ENCODE measurements around the gene ACSS1.

Gene ACSS1

GRCh38 chr20:24970030-24970553 lies 87.8 kb downstream of the ACSS1 start:
- no peak for DNase-seq

DNA sequence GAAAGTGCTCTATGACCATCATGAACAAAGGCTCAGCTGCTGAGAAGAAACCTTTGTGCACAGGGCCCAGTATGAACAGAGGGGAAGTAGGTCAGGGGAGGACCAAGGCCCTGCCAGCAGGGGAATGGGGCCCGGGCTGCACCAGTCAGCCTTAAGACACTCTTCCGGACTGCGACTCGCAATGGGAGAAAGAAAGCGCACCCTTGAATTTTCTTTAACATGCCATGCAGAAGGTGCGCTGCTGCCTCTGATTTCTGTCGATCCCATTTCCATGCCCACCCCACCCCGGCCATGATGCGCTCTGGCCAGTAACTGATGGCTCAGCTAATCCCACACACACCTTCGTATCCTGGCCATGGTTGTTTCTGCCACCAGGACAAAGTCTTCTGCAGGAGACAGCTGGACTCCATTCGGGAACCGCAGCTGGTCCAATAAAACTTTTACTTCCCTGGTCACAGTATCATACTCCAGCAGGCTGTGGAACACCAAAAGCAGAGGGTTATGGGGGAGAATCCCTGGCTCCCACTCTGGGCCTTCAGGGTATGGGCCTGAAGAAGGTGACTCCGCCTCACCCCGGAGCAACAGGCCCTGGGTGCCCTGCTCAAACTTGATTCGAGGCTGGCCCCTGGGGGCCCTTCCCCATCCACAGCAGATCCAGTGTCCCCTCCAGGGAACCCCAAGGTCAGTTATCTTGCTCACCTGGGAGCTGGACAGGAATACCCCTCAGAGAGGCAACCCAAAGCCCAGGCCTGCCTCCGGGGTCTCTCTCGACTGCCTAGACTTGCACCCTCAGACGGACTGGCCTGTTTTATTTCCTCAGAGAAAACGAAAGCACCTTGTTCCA lies 88.5 kb downstream of the ACSS1 start:
- no peak for DNase-seq

DNA sequence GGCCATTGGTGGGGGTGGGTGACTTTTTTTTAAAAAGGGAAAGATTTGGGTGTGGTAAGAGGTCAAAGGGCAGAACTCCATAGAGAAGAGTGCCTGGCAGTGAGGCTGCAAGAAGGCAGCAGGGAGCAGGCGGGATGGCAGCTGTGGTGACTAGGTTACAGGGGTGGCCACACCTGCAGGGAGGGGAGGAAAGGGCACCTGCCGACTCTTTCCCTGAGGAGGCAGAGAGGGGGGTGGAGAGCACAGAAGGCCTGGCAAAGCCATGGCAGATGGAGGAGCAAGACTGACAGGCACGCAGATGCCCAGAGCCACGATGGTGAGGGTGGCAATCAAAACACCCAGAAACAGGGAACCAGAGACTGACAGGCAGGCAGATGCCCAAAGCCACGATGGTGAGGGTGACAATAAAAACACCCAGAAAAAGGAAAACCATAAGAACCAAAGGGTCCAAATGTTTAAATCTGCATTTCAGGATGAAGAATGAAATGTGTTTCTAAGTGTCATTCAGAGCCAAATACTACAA lies 89.6 kb downstream of the ACSS1 start:
- DNase-seq = no peak

DNA sequence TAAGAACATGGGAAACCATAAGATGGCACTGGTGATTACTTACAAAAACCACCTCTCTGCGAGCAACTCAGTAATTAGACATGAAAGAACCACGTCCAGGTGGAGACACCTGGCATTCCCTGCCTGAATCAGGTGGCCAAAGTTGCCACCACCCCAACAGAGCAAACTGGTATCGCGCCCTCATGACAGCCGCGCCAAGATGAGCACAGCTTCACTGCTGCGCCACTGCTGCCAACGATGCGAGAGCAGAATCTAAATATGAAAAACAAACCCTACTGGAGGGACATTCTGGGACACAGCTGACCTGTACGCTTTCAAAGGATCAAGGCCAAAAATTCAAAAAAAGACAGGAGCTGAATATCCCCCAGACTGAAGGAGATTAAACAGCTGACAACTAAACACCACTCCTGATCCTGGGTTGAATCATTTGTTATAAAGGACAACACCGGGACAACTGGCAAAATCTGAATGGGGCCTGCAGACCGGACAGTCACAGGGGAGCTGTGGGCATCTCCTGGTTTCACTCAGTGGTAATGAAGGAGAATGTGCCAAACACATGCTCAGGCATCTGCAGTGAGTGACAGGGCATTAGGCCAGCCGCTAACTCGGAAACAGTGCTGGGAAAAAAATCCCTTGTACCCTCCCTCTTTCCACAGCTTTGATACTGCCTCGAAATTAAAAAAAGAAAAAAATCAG lies 91.5 kb downstream of the ACSS1 start:
- DNase-seq = no peak

DNA sequence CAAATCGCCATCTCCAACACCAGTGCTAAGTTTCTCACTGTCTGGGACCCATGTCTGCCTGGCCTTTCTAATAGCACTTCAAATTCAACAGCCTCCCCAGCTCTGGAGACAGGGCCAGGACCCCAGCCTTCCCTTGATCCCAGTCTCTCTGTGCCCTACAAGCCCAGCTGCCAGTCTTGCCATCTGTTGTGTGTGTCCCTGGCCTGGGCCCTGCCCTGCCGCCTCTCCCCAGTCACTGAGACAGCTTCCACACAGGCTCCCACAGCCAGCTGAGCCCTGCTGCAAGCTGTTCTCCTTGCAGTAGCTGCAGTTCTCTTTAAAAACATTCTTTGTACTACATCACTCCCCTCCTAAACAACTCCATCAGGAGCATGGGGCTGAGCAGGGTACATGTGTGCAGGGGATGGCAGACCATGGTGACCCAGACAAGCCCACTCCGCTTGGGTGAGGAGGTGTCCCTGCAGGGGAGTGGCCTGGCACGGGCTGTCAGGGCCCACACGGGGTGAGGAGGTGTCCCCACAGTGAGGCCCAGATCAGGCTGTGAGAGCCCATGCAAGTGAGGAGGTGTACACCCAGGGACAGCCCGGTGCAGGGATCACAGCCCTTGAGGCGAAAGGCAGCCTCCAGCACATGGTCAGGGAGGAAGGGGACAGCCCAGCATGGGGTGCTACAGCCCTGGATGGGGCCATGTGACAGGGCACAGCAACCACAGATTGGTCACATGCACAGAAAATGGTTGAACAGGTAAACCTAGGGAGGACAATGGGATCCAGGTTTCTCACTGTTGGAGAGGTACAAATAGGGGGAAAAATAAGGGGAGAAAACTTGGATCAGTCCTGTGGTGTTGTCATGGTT lies 92.6 kb downstream of the ACSS1 start:
- no peak for DNase-seq

DNA sequence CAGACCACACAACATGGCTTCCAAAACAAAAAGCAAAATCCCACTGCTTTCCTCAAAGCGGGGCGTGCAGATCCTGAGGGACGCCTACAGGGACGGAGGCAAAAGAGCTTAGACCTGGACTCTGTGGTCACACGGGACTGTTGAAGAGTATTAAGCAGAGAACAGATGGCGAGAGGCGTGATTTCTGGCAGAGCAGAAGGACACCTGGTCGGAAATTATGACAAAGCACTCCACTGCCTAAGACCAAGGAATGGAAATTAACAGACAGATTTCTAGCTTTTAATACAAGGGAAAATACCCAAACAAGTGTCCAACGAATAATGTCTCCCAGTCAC lies 93.5 kb downstream of the ACSS1 start:
- DNase-seq = no peak

DNA sequence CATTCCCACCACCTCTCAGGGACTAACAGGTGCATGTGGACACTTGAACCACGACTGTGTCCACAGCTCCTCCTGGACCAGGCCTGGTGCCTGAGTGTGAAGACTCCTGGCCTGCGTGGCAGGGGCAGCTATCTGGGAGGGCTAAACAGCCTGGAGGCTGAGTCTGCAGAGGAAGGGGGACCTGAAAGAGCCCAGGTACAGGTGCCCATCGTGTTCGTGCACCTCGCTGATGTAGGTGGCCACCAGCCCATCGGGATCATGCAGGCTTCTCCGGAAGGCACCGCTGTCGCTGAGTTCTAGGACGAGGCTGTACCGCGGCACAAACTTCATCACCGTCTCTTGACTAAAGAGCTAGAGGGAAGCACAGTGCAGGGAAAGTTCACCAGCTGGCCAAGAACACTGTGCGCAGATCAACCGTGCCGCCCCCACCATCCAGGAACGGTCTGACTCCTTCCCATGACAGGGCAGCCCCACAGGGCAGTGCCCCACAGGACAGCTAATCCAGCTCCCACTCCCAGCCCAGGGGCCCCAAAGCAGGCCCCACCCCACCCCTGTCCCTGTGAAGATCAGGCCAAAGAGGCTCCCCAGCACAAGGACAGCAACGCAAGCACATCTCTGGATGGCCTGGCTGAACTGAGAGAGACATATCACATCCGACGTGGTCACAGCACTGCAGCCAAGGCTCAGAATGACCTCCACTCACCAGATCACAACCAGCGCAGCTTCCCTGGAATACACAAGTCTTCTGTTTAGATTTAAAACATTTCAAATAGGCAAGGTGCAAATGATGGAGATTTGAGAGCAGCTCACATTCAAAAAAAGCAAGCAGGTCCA lies 94.0 kb downstream of the ACSS1 start:
- no peak for DNase-seq

DNA sequence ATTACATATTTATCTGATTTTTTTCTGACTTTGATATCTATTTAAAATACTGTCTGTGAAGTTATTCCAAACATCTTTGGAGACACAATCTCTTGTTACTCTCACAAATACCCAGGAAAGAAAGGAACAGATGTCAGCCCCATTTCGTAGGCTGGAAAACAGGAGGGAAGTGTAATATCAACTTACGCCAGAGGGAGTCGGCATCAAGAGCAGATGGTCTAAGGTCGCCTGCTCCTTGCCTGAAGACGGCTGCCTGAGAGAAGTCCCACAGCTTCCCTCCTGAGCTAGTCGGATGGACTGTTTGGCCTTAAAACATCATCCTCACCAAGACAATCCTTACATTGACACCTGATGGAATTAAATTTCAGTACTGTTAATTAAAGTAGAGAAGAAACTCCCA lies 95.4 kb downstream of the ACSS1 start:
- no peak for DNase-seq

DNA sequence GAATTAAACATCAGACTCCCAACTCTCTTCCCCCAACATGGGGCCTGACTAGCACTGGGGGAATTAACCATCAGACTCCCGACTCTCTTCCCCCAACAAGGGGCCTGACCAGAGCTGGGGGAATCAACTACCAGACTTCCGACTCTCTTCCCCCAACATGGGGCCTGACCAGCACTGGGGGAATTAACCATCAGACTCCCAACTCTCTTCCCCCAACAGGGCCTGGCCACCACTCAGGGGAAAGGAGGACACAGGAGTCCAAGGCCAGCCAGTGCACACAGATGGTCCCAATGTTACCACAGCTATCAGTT lies 95.8 kb downstream of the ACSS1 start:
- no peak for DNase-seq

GRCh38 chr20:24961384-24962181 lies 96.4 kb downstream of the ACSS1 start:
- DNase-seq = no peak

DNA sequence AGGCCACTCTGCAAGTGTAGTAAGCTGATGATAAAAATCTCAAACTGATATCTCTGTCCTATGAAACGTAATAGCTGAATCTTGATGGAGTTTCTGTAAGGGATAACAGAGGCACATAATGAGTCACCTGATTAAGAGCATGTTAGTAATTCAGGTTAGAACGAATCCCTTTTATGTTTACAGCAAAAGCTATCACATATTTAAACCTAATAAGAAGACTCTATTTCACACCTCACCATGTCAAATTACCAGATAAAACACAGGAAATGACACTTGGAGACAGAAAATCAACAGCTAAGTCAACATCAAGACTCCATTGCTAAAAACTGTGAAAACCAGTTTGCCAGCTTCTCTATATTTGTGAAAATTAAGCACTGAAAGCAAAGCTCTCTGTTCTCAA lies 97.1 kb downstream of the ACSS1 start:
- DNase-seq = peak in 1 of 5 donors; percentile 15

GRCh38 chr20:24960302-24960801 lies 97.6 kb downstream of the ACSS1 start:
- DNase-seq = no peak

DNA sequence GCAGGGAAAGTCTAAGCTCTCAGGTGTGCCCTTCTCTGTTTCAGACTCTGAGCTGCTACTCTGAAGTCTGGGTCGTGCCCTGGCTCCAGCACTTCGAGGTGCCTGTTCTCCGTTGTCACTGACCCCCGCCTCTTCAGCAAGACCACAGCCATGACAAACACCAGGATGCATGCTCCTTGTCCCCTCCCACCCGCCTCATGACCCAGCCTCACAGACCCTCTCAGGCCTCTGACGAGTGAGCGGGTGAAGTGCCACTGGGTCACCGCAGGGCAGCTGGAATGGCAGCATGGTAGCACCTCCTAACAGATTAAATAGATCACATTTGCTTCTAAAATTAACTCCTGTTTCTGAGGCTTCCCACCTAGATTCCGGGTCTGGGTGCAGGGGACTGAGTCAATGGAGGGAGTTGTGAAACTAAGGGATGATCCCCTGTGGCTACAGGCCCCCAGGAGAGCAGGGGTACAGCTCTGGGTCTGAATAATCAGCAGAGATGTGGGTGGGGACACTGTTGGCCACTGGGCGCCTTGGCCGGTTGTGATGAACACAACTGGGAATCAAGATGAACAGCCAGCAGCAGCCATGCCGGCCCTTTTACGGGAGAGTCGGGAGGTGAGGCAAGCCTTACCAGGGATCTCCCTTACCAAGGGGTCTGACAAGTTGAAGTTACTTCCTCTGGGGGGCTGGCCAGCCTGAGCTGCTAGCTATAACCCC lies 98.2 kb downstream of the ACSS1 start:
- no peak for DNase-seq

- no peak for DNase-seq
Measured at GRCh38 chr20:24958506-24959385, 99.2 kb downstream of the ACSS1 start.

DNA sequence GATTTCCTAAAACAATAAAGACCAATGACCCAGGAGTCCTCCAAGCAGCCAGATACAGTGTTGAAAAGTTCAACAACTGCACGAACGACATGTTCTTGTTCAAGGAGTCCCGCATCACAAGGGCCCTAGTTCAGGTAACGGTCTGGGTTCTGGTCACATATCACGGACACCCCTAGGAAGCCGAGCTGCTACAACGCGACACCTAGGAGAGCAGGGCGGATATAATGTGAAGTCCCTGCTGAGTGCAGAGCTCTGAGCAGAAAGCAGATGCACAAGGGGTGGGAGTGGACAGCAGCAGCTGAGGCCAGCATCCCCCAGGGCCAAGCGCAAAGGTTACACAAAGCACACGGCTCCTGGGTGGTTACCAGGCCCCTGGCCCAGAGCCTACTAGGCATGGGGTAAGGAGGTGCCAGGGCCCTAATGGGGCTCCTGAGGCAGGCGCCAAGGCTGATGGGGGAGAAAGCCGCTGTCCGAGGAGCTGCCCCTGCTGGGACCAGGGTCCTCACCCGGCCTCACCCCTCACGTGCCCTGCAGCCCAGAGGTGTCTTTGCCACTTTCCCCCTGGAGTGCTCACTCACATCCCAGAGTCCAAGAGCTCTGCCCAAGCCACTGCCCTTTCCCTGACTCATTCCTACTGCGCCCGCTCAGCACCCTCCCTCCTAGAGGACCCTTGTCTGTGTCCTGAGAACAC lies 100.5 kb downstream of the ACSS1 start:
- DNase-seq = no peak
